K562 (cell line): ENCODE data around the gene RPS17. TPM values are rescaled to one million over a fixed set of nuclear protein-coding genes. Genes with fewer than 3 reads are reported as not detected.

Experiments
- CLOCK ChIP-seq: fragments of 250-450 bp; sonication (Bioruptor Pico); IDR thresholded peaks from 2 replicates; pipeline ENCODE4 v1.4.0; 2020; ENCODE audit warnings: mild to moderate bottlenecking, moderate library complexity, borderline replicate concordance
- EP400 ChIP-seq: fragments of 450-650 bp; IDR thresholded peaks from 2 replicates; pipeline ENCODE4 v1.6.1; 2017; ENCODE audit warnings: antibody characterized with exemption, mild to moderate bottlenecking, moderate library complexity
- FOXJ2 ChIP-seq: fragments of 200-800 bp; sonication (Bioruptor generic); IDR thresholded peaks from 2 replicates; pipeline ENCODE4 v1.6.1; 2016; ENCODE audit warnings: missing genetic modification characterization, missing compliant biosample characterization
- KDM1A ChIP-seq, 2 experiments: fragments of 450-650 bp; IDR thresholded peaks; 2 replicates each; pipeline ENCODE4 v1.6.1; 2016; ENCODE audit warnings: mild to moderate bottlenecking in 2 of 2
- RCOR1 ChIP-seq, 2 experiments: IDR thresholded peaks; 2 replicates each; pipeline ENCODE4 v1.6.1; 2012; ENCODE audit warnings: low read depth in 2 of 2, low read length in 2 of 2, borderline replicate concordance in 1 of 2, improper control_type of control experiment in 1 of 2
- SIRT6 ChIP-seq: IDR thresholded peaks from one replicate; pipeline ENCODE4 v1.6.1; 2012; ENCODE audit warnings: low read depth, mild to moderate bottlenecking, control low read depth, inconsistent platforms, low read length, moderate library complexity
- SNIP1 ChIP-seq: fragments of 450-650 bp; IDR thresholded peaks from 2 replicates; pipeline ENCODE4 v1.7.1; 2017; ENCODE audit warnings: low read depth, mild to moderate bottlenecking
- SOX6 ChIP-seq: fragments of 450-650 bp; IDR thresholded peaks from 2 replicates; pipeline ENCODE4 v1.6.1; 2014; ENCODE audit warnings: mild to moderate bottlenecking
- TCF3 ChIP-seq: sonication (generic); formaldehyde crosslinking; IDR thresholded peaks from 2 replicates; pipeline ENCODE4 v1.4.0; 2020; ENCODE audit warnings: mild to moderate bottlenecking, missing genetic modification reagents
- ZFP30 ChIP-seq: fragments of 250-450 bp; sonication (Bioruptor Pico); IDR thresholded peaks from 2 replicates; pipeline ENCODE4 v1.8.0; 2022; ENCODE audit warnings: moderate library complexity, mild to moderate bottlenecking, inconsistent platforms, borderline replicate concordance
- ZKSCAN8 ChIP-seq: fragments of 200-800 bp; sonication (Bioruptor generic); IDR thresholded peaks from 2 replicates; pipeline ENCODE4 v1.6.1; 2016; ENCODE audit warnings: missing genetic modification characterization, missing compliant biosample characterization
- ZNF764 ChIP-seq: fragments of 250-450 bp; sonication (Bioruptor Pico); IDR thresholded peaks from 2 replicates; pipeline ENCODE4 v1.4.0; 2020; ENCODE audit warnings: low read depth, mild to moderate bottlenecking, moderate library complexity
- polyA plus RNA-seq, 8 experiments: library from polyadenylated mRNA; depleted of rRNA in 4 of 8; stranded (reverse) in 5 of 8; unstranded in 3 of 8; fragments of >200 nt; fragmentation: Nextera tagmentation in 2 of 8; fragmentation: Illumina TruSeq in 1 of 8; extraction: Ambion mirVana in 2 of 8; extraction: Trizol in 1 of 8; gene quantifications; 2 replicates each; pipeline versions ENCODE4 v1.2.1 to v1.2.3, GENCODE V29; 2011 to 2014; ENCODE audit warnings: inconsistent platforms in 1 of 8, missing spikeins in 1 of 8
- total RNA-seq, 7 experiments: library from RNA; depleted of rRNA in 6 of 7; stranded (reverse); fragments of >200 nt in 6 of 7; fragmentation: Illumina TruSeq in 2 of 7; extraction: Trizol in 2 of 7; gene quantifications; 2 replicates each; pipeline versions ENCODE4 v1.2.1 to v1.2.3, GENCODE V29; 2011 to 2021; ENCODE audit warnings: low replicate concordance in 1 of 7
- TF ChIP-seq, protein P1 (sequence below), 2 experiments: fragments of 450-650 bp; formaldehyde crosslinking in 1 of 2; IDR thresholded peaks; 2 replicates each; pipeline versions ENCODE4 v1.4.0 to v1.6.1; 2014 to 2020; ENCODE audit warnings: mild to moderate bottlenecking in 2 of 2, borderline replicate concordance in 1 of 2, low read depth in 1 of 2
- TF ChIP-seq, protein P2 (sequence below): fragments of 250-450 bp; sonication (Bioruptor Pico); IDR thresholded peaks from 2 replicates; pipeline ENCODE4 v1.9.0; 2021; ENCODE audit warnings: mild to moderate bottlenecking, inconsistent platforms

RPS17 gene
- total and polyA plus RNA-seq, 9 of the 15 experiments (the other 6 are each of a cell fraction or from before 2014, with no cell fraction given) = 1,988 to 6,515 (median 5,229) TPM

DNA sequence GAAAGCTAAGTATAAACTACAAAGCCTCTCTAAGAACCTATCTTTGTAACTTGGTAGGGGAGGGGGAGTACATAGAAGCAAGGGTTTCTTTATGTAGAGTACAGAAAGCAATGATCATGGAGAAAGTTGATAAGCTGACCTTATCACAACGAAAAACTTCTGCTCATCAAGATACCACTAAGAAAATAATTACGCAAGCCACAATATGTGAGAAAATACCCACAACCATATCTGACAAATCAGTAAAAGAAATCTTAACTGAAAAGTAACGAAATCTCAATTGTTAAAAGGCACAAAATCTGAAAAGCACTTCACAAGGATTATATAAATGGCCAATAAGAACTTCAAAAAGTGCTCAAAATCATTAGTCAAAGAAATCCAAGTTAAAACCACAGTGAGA, 35.1 kb upstream of the RPS17 start (continued):
- TF ChIP-seq, protein P1, sequence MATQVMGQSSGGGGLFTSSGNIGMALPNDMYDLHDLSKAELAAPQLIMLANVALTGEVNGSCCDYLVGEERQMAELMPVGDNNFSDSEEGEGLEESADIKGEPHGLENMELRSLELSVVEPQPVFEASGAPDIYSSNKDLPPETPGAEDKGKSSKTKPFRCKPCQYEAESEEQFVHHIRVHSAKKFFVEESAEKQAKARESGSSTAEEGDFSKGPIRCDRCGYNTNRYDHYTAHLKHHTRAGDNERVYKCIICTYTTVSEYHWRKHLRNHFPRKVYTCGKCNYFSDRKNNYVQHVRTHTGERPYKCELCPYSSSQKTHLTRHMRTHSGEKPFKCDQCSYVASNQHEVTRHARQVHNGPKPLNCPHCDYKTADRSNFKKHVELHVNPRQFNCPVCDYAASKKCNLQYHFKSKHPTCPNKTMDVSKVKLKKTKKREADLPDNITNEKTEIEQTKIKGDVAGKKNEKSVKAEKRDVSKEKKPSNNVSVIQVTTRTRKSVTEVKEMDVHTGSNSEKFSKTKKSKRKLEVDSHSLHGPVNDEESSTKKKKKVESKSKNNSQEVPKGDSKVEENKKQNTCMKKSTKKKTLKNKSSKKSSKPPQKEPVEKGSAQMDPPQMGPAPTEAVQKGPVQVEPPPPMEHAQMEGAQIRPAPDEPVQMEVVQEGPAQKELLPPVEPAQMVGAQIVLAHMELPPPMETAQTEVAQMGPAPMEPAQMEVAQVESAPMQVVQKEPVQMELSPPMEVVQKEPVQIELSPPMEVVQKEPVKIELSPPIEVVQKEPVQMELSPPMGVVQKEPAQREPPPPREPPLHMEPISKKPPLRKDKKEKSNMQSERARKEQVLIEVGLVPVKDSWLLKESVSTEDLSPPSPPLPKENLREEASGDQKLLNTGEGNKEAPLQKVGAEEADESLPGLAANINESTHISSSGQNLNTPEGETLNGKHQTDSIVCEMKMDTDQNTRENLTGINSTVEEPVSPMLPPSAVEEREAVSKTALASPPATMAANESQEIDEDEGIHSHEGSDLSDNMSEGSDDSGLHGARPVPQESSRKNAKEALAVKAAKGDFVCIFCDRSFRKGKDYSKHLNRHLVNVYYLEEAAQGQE (IDR thresholded peaks at IDR 0.05; ENCODE audit: borderline replicate concordance) = no peak
- TF ChIP-seq, protein P1 (CRISPR knock-in tag; IDR thresholded peaks at IDR 0.05; ENCODE audit: low read depth) = no peak
- TF ChIP-seq RCOR1 (IDR thresholded peaks at IDR 0.05; ENCODE audit: borderline replicate concordance in 1 of 2, low read depth in 2 of 2, low read length in 2 of 2) (peak in 1 of 2 experiments; percentile 79; a peak in 1 of 4 replicates), TCF3 (no peak), CLOCK (CRISPR knock-in tag) (no peak), SNIP1 (no peak), ZKSCAN8 (no peak), EP400 (no peak), FOXJ2 (peak; percentile 49; the same call in 1 of the 2 replicates), KDM1A (IDR thresholded peaks at IDR 0.05) (peak; percentile 52 to 59; a peak in 3 of 4 replicates), ZNF764 (no peak), SIRT6 (no peak), ZFP30 (CRISPR knock-in tag) (no peak), SOX6 (peak; percentile 60; the same call in 1 of the 2 replicates)
- TF ChIP-seq, protein P2, sequence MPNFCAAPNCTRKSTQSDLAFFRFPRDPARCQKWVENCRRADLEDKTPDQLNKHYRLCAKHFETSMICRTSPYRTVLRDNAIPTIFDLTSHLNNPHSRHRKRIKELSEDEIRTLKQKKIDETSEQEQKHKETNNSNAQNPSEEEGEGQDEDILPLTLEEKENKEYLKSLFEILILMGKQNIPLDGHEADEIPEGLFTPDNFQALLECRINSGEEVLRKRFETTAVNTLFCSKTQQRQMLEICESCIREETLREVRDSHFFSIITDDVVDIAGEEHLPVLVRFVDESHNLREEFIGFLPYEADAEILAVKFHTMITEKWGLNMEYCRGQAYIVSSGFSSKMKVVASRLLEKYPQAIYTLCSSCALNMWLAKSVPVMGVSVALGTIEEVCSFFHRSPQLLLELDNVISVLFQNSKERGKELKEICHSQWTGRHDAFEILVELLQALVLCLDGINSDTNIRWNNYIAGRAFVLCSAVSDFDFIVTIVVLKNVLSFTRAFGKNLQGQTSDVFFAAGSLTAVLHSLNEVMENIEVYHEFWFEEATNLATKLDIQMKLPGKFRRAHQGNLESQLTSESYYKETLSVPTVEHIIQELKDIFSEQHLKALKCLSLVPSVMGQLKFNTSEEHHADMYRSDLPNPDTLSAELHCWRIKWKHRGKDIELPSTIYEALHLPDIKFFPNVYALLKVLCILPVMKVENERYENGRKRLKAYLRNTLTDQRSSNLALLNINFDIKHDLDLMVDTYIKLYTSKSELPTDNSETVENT (CRISPR knock-in tag) = no peak
